ENCODE measurements around the gene LIPM. TPM values are rescaled to one million over a fixed set of nuclear protein-coding genes. Genes with fewer than 3 reads are reported as not detected.
A peak's percentile ranks its signal among the peaks of the same experiment; 100 is the strongest.
"Not testable (repeated sequence)": the region's sequence is repeated elsewhere in the genome, so short reads cannot be mapped to it uniquely, and the experiment has no call there.

LIPM gene
- polyA plus RNA-seq, 6 donors from 2014 or later, result not detected

- no peak overlapping the region for H3K27ac Mint-ChIP-seq
- H3K4me1 Mint-ChIP-seq, result no peaks in the 10 kb centered on the region
- no peaks in the 10 kb centered on the region for H3K9me3 Mint-ChIP-seq
- DNase-seq, result no peak
- no peaks in the 10 kb centered on the region for H3K36me3 Mint-ChIP-seq
- peak in 1 of 2 donors; percentile 6 for ATAC-seq (ENCODE audit: low read depth in 2 of 2)
- H3K4me3 Mint-ChIP-seq, result no peak overlapping the region
- H3K27me3 Mint-ChIP-seq, result peaks cover 0 to 8% (median 0%) of the 10 kb centered on the region in 3 donors
Observed at GRCh38 chr10:88835910-88836221, 33.3 kb downstream of the LIPM start.

DNA sequence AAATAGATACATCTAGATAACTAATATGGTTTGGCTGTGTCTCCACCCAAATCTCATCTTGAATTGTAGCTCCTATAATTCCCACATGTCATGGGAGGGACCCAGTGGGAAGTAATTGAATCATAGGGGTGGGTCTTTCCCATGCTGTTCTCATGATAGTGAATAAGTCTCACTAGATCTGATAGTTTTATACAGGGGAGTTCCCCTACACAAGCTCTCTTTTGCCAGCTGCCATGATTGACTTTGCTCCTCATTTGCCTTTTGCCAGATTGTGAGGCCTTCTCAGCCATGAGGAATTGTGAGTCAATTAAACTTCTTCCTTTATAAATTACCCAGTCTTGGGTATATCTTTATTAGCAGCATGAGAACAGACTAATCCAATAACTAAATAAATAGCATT, 35.1 kb downstream of the LIPM start:
- not testable (repeated sequence) for H3K27ac Mint-ChIP-seq; H3K9me3 Mint-ChIP-seq; H3K27me3 Mint-ChIP-seq; H3K4me1 Mint-ChIP-seq; H3K4me3 Mint-ChIP-seq; DNase-seq; ATAC-seq (ENCODE audit: low read depth in 2 of 2); H3K36me3 Mint-ChIP-seq

GRCh38 chr10:88838766-88839350, 36.3 kb downstream of the LIPM start:
- Mint-ChIP-seq H3K27me3 (no peaks in the 10 kb centered on the region), H3K9me3 (no peaks in the 10 kb centered on the region), H3K36me3 (no peaks in the 10 kb centered on the region), H3K4me3 (no peak overlapping the region), H3K4me1 (no peaks in the 10 kb centered on the region), H3K27ac (peak overlapping the region in 1 of 6 donors; percentile 28)
- DNase-seq, result no peak
- ATAC-seq (ENCODE audit: low read depth in 2 of 2), result no peak

- H3K27me3 Mint-ChIP-seq, result peaks cover 0 to 1% (median 0%) of the 10 kb centered on the region in 3 donors
- H3K27ac Mint-ChIP-seq, result no peak overlapping the region
- H3K4me1 Mint-ChIP-seq, result no peaks in the 10 kb centered on the region
- DNase-seq (no peak), ATAC-seq (ENCODE audit: low read depth in 2 of 2) (no peak)
- H3K9me3 Mint-ChIP-seq, result no peaks in the 10 kb centered on the region
- no peak overlapping the region for H3K4me3 Mint-ChIP-seq
- H3K36me3 Mint-ChIP-seq, result no peaks in the 10 kb centered on the region
Observed at GRCh38 chr10:88840104-88840503, 37.6 kb downstream of the LIPM start.

- Mint-ChIP-seq H3K4me3 (no peak overlapping the region), H3K27ac (no peak overlapping the region), H3K4me1 (no peaks in the 10 kb centered on the region), H3K36me3 (no peaks in the 10 kb centered on the region), H3K9me3 (no peaks in the 10 kb centered on the region), H3K27me3 (peaks cover 0 to 4% (median 0%) of the 10 kb centered on the region in 3 donors)
- ATAC-seq (ENCODE audit: low read depth in 2 of 2), result no peak
- no peak for DNase-seq
Observed at GRCh38 chr10:88840881-88841280, 38.4 kb downstream of the LIPM start.

- no peak for DNase-seq
- Mint-ChIP-seq H3K27me3 (peaks cover 0 to 4% (median 0%) of the 10 kb centered on the region in 3 donors), H3K4me3 (no peak overlapping the region), H3K9me3 (no peaks in the 10 kb centered on the region), H3K4me1 (no peaks in the 10 kb centered on the region), H3K36me3 (no peaks in the 10 kb centered on the region), H3K27ac (peak overlapping the region in 1 of 6 donors; percentile 7)
- no peak for ATAC-seq (ENCODE audit: low read depth in 2 of 2)
Observed at GRCh38 chr10:88841316-88842111, 39.0 kb downstream of the LIPM start.

GRCh38 chr10:88843171-88843570, 40.6 kb downstream of the LIPM start:
- no peak overlapping the region for H3K4me3 Mint-ChIP-seq
- ATAC-seq (ENCODE audit: low read depth in 2 of 2) (no peak), DNase-seq (no peak)
- H3K27ac Mint-ChIP-seq, result peak overlapping the region in 1 of 6 donors; percentile 39
- no peaks in the 10 kb centered on the region for H3K36me3 Mint-ChIP-seq
- no peaks in the 10 kb centered on the region for H3K4me1 Mint-ChIP-seq
- H3K9me3 Mint-ChIP-seq, result no peaks in the 10 kb centered on the region
- H3K27me3 Mint-ChIP-seq, result peaks cover 0 to 4% (median 4%) of the 10 kb centered on the region in 3 donors

DNA sequence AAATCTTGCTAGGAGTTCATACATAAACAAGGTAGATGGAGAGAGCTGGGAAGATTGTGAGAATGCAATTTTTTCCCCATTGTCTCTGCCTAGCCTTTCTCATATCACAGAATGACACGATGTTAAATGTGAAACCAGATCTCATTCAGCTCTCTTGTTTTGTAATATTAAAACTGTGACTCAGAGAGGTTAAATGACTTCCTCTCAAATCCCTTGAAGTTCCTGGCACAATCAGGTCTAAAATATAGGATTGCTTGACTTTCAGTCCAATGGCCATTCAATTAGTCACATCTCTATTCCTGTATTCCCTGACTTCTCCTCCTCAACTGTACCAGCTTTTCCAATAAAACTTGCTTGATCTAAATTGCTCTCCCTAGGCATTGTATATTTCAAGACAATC, 46.0 kb downstream of the LIPM start:
- no peak for ATAC-seq (ENCODE audit: low read depth in 2 of 2)
- peaks cover 0 to 8% (median 4%) of the 10 kb centered on the region in 3 donors for H3K27me3 Mint-ChIP-seq
- no peaks in the 10 kb centered on the region for H3K4me1 Mint-ChIP-seq
- no peaks in the 10 kb centered on the region for H3K9me3 Mint-ChIP-seq
- no peak overlapping the region for H3K4me3 Mint-ChIP-seq
- no peak for DNase-seq
- H3K36me3 Mint-ChIP-seq, result no peaks in the 10 kb centered on the region
- H3K27ac Mint-ChIP-seq, result no peak overlapping the region

DNA sequence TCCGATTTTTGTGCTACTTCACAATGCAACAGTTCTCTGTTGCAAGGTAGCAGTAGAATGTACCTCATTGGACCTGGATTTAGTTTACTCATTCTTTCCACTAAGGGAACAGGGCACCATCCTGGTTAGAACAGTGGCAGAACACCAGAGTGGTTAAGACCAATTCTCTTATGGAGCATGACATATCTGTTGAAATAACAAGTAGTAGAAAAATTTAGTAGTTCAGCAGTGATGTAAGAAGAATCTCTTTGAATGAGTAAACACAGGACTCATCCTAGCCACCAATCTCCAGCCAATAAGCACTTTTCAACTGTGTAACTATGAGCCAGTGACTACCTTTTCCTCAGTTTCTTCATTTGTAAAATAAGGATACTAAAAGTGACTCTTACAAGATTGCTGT, 46.7 kb downstream of the LIPM start:
- ATAC-seq (ENCODE audit: low read depth in 2 of 2) (no peak), DNase-seq (no peak)
- Mint-ChIP-seq H3K4me1 (no peaks in the 10 kb centered on the region), H3K36me3 (no peaks in the 10 kb centered on the region), H3K4me3 (no peak overlapping the region), H3K9me3 (no peaks in the 10 kb centered on the region), H3K27me3 (peaks cover 0 to 8% (median 4%) of the 10 kb centered on the region in 3 donors), H3K27ac (no peak overlapping the region)

- no peak for ATAC-seq (ENCODE audit: low read depth in 2 of 2)
- Mint-ChIP-seq H3K36me3 (no peaks in the 10 kb centered on the region), H3K27ac (no peak overlapping the region), H3K27me3 (peaks cover 0 to 4% (median 3%) of the 10 kb centered on the region in 3 donors), H3K4me3 (no peak overlapping the region), H3K4me1 (no peaks in the 10 kb centered on the region), H3K9me3 (no peaks in the 10 kb centered on the region)
- DNase-seq, result no peak
Observed at GRCh38 chr10:88850712-88851111, 48.2 kb downstream of the LIPM start.

GRCh38 chr10:88851706-88852105, 49.2 kb downstream of the LIPM start, which contains the start of gene ANKRD22:
ANKRD22 (minus strand) TSS chr10:88851844; CDS start chr10:88851607, 237 bp downstream.
- H3K36me3 Mint-ChIP-seq, result no peaks in the 10 kb centered on the region
- no peaks in the 10 kb centered on the region for H3K9me3 Mint-ChIP-seq
- H3K27ac Mint-ChIP-seq, result peak within 1 kb of the TSS in 1 of 6 donors; percentile 4
- no peak within 1 kb of the TSS for H3K4me3 Mint-ChIP-seq
- no peaks in the 10 kb centered on the region for H3K4me1 Mint-ChIP-seq
- no peak for ATAC-seq (ENCODE audit: low read depth in 2 of 2)
- H3K27me3 Mint-ChIP-seq, result peaks cover 0 to 4% (median 3%) of the 10 kb centered on the region in 3 donors
- DNase-seq, result no peak

GRCh38 chr10:88852327-88852726, 49.8 kb downstream of the LIPM start:
- Mint-ChIP-seq H3K27ac (peak overlapping the region in 1 of 6 donors; percentile 4), H3K4me1 (no peaks in the 10 kb centered on the region), H3K9me3 (no peaks in the 10 kb centered on the region), H3K27me3 (peaks cover 0 to 4% (median 3%) of the 10 kb centered on the region in 3 donors), H3K36me3 (no peaks in the 10 kb centered on the region), H3K4me3 (no peak overlapping the region)
- ATAC-seq (ENCODE audit: low read depth in 2 of 2) (no peak), DNase-seq (no peak)

DNA sequence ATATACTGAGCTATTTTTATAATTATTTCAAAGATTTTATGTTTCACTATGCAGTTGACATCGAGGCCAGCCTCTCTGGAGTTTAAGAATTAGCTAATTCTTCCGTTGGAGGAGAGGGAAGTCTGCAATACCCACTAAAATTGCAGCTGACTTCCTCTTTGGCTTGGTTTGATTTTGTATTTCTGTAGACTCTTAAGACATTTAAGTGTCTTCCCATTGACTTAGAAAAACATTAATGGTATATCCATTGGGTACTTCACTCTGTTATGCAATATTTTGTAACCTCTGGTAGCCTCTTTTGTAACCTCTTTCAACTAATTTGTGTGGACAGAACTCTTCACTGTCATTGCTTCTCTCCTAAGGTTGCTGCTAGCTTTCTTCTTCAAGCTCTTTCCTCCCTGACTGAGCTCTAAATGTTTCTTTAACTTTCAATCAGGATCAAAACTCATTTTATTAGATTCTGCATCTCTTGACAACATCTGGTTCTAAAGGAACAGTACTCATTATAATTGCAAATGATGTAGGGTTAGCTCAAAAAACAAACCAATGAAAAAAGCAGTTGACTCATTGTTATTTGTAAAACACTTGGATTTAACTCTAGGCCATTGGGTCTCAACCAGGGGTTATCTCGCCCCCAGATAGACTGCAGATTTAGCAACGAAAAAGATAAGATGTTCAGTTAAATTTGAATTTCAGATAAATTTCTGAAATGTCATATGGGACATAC, 50.8 kb downstream of the LIPM start:
- Mint-ChIP-seq H3K9me3 (no peaks in the 10 kb centered on the region), H3K27me3 (peaks cover 0 to 3% (median 0%) of the 10 kb centered on the region in 3 donors), H3K36me3 (no peaks in the 10 kb centered on the region), H3K4me1 (no peaks in the 10 kb centered on the region), H3K4me3 (no peak overlapping the region), H3K27ac (no peak overlapping the region)
- ATAC-seq (ENCODE audit: low read depth in 2 of 2) (no peak), DNase-seq (no peak)

GRCh38 chr10:88854684-88855083, 52.2 kb downstream of the LIPM start:
- DNase-seq (no peak), ATAC-seq (ENCODE audit: low read depth in 2 of 2) (no peak)
- H3K27ac Mint-ChIP-seq, result no peak overlapping the region
- no peaks in the 10 kb centered on the region for H3K36me3 Mint-ChIP-seq
- H3K27me3 Mint-ChIP-seq, result peaks cover 0 to 3% (median 0%) of the 10 kb centered on the region in 3 donors
- H3K9me3 Mint-ChIP-seq, result no peaks in the 10 kb centered on the region
- H3K4me1 Mint-ChIP-seq, result no peaks in the 10 kb centered on the region
- H3K4me3 Mint-ChIP-seq, result no peak overlapping the region
